ENCODE measurements around the gene RXFP4.

- TF ChIP-seq, protein P1, sequence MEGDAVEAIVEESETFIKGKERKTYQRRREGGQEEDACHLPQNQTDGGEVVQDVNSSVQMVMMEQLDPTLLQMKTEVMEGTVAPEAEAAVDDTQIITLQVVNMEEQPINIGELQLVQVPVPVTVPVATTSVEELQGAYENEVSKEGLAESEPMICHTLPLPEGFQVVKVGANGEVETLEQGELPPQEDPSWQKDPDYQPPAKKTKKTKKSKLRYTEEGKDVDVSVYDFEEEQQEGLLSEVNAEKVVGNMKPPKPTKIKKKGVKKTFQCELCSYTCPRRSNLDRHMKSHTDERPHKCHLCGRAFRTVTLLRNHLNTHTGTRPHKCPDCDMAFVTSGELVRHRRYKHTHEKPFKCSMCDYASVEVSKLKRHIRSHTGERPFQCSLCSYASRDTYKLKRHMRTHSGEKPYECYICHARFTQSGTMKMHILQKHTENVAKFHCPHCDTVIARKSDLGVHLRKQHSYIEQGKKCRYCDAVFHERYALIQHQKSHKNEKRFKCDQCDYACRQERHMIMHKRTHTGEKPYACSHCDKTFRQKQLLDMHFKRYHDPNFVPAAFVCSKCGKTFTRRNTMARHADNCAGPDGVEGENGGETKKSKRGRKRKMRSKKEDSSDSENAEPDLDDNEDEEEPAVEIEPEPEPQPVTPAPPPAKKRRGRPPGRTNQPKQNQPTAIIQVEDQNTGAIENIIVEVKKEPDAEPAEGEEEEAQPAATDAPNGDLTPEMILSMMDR (optimal IDR thresholded peaks at IDR 0.05 in 1 of 3, IDR thresholded peaks at IDR 0.05 in 1 of 3, conservative IDR thresholded peaks at IDR 0.05 in 1 of 3; ENCODE audit: extremely low read depth in 1 of 3, insufficient read depth in 2 of 3, low read length in 3 of 3): peak in 1 of 3 experiments; percentile 8
- no peak for TF ChIP-seq EZH2 (IDR thresholded peaks at IDR 0.05; ENCODE audit: low read length)
Measured at GRCh38 chr1:155978325-155978972, 37.0 kb downstream of the RXFP4 start, which contains the start of gene ARHGEF2.

Data from keratinocyte (primary cell).